Measurements from ENCODE around the gene SLC15A3.

The SLC15A3 gene

DNA sequence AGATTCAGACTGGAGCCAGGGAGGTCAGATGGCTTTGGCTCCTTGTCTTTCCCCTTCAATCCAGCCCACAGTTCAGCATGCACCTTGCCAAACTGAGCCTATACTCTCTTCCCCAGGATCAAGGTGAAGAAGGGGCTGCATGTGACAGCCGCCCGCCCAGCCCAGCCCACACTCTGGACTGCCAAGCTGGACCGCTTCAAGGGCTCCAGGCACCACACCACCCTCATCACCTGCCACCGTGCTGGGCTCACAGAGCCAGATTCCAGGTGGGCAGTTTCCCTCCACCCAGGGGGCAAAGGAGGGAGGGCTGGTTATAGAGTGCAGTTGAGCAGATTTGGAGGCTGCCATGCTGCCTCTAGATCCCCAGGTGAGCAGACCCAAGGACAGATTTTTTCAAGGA is 21.6 kb downstream of the SLC15A3 start:
- no peak for DNase-seq (ENCODE audit: low read depth in 2 of 2)

DNA sequence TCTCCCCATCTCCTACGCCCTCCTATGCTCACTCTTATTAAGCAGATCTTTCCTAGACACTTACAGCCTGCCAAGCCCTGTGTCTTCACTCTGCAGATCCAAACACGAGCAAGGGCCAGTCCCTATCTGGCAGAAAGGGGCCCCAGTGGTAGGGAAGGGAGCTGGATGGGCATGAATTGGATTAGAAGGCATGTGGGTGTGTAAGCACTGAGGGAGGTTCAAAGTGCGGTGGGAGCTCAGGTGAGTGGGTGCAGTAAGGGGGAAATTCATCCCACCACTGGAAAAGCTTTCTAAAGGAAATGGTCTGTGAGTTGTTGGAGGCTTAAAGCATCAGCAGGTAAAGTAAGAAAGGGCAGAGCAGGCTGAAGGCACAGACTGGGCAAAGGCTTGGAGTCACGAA is 22.2 kb downstream of the SLC15A3 start:
- no peak for DNase-seq (ENCODE audit: low read depth in 2 of 2)

DNA sequence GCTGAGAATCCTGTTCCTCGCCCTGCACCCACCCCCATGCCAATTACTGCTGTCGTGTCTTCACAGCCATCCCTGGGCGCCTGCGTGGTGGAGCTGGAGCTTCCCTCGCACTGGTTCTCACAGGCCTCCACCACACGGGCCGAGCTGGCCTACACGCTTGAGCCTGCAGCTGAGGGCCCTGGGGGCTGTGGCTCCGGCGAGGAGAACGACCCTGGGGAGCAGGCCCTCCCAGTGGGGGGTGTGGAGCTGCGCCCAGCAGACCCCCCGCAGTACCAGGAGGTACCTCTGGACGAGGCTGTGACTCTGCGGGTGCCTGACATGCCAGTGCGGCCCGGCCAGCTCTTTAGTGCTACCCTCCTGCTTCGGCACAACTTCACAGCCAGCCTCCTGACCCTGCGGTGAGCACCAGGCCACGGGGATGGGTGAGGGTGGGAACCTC is 23.4 kb downstream of the SLC15A3 start:
- DNase-seq (ENCODE audit: low read depth in 2 of 2): no peak

DNA sequence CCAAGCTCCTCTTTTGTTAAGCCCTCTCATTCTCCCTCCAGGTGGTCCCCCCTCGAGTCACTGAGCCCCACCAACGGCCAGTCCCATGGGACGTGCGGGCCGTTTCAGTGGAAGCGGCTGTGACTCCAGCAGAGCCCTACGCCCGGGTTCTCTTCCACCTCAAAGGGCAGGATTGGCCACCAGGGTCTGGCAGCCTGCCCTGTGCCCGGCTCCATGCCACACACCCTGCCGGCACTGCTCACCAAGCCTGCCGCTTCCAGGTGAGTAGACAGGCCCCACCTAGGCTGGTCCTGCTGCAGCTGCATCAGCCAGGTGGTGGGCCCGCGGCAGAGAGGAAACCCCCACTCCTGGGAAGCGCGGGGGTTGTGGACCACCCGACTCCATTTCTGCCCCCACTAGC is 24.4 kb downstream of the SLC15A3 start:
- no peak for DNase-seq (ENCODE audit: low read depth in 2 of 2)

DNA sequence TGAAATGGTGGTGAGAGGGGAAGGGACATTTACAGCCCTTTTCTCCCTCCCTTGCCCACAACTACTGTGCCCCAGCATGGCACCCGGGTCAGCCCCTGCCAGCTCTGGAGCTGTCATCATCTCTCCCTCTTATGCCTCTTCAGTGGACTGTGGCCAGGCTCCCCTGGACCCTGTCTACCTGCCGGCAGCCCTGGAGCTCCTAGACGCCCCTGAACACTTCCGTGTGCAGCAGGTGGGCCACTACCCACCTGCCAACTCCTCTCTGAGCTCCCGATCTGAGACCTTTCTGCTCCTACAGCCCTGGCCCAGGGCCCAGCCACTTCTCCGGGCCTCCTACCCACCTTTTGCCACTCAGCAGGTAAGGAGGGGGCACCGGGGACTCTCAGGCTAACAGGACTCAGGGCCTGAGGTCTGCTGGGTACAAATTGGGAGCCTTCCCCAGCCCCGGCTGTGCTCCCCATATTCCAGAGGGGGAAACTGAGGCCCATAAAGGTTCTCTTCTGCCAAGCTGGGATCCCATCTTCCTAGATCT is 24.8 kb downstream of the SLC15A3 start:
- DNase-seq (ENCODE audit: low read depth in 2 of 2): no peak

DNA sequence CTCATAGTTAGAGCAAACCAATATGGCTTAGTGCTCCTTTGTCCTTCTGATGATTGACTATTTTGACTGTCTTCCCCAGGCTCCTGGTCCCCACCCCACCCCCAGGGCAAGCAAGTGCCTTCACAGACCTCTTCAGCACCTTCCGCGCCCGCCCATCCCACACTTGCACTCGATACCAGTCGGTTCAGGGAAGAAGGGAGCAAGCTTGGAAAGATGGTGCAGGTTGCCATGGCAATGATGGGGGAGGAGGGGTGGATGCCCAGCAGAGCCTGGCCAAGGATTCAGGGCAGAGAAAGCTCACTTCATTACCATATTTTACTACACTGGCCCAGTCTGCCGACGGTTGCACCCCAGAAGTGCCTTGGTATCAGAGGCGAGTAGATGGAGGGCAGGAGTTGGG is 25.5 kb downstream of the SLC15A3 start:
- no peak for DNase-seq (ENCODE audit: low read depth in 2 of 2)

DNA sequence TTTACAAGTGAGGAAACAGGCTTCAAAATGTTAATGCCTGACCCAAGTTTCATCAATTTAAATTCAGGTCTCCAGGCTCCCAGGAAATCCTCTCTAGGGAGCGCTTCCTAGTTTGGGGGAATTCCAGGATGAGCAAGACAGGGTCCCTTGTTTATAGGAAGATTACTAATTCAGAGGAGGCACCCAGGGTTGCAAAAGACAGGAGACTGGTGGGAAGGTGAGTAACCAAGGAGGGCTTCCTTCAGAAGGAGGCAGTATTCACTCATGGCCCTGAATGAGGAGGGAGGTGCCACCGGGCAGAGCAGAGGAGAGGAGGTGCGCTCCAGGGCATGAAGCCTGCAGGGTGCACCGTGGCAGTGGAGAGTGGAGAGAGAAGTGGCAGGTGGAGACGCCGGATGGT is 26.1 kb downstream of the SLC15A3 start:
- no peak for DNase-seq (ENCODE audit: low read depth in 2 of 2)

DNA sequence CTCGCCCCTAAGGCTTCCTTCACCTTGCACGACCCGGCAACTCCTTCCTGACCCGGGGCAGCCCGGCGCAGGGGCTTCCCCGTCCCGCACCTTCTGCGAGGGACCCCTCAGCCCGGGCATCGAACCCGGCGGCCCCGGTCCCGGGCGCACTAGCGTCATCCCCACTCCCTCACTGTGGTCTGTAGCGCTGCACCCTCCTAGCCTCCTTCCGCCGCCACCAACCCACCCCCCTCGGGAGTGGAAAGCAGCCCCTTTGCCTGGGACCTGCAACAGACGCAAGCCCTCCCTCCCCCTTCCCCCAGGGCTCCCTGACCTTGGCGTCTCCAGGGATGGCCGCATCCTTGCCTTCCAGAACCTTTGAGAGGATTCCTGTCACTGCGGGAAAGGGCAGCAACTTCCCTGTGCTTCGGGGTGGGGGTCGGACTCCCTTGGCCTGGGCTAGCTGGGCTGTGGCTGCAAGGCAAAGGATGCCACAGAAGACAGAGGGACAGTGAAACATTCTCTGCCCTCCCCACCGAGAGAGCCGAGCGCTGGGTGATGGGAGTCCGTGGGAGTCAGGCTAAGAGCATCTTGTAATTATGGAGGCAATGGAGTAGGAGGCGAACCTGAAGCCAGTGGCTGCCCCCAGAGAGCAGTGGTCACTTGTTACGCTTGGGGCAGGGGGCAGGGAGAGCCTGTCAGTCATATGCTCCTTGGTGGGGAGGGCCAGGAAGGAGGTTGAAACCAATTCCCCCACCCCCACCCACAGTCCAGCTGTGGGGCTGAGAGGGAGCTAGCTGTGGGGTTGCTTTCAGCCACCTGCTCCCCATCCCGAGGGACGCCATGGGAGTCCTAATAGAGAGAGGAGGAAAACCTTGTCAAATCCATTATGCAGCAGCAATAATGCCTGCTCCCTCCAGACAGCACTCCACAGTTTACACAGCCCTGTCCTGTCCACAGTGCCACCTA is 26.8 kb downstream of the SLC15A3 start:
- no peak for DNase-seq (ENCODE audit: low read depth in 2 of 2)

DNA sequence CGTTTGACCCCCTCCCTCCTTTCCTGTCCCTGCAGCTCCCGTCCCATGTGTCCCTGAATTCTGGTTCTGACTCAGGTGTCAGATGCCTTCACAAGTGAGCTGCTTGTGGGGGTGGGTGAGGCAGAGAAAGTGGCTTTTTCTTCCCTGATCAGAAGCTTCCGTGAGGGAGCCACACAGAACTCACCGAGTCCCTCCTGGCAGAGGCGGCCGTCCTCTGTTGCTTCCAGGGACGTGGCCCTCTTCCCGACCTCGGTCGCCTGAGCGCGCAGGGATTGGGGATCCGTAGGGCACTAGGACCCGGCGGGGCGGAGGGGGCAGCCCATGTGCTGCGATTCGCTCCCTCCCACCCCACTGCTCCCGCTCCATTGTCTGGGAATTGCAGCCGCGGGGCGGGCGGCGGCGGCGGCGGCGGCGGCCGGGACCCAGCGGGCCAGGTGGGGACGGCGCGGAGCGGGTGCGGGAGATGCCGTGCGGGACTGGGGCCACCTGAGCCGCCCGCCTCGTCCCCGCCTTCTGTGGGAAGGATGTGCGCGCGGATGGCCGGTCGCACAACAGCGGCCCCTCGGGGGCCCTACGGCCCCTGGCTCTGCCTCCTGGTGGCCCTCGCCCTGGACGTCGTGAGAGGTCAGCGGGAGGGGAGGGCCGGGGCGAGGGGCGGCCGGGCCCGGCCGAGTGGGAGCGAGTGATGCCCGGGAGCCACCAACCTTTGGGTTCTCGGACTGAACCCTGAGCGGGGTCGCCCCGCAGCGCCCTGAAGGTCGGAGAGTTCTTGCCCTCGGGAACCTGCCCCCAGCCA is 27.7 kb downstream of the SLC15A3 start, which contains the start of gene TMEM132A:
Gene TMEM132A (plus strand): TSS at position 351 of the 796 bp plus-strand sequence. CDS start 174 bp downstream, at position 525.
- no peak for DNase-seq (ENCODE audit: low read depth in 2 of 2)

DNA sequence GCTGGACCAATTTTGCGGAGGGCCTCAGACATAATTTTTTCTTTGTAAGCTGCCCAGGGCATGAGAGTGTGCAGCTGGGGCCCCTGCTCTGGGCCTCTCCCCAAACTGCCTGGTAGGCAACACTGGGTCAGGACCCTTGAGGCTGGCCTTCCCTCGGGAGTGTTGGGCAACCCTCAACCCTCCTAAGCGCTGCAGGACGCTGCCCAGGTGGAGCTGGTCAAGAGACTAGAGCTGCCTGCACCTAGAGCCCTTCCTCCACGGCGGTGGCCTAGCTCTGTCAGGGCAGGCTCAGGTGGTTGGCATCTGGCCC is 28.2 kb downstream of the SLC15A3 start:
- DNase-seq (ENCODE audit: low read depth in 2 of 2): no peak

DNA sequence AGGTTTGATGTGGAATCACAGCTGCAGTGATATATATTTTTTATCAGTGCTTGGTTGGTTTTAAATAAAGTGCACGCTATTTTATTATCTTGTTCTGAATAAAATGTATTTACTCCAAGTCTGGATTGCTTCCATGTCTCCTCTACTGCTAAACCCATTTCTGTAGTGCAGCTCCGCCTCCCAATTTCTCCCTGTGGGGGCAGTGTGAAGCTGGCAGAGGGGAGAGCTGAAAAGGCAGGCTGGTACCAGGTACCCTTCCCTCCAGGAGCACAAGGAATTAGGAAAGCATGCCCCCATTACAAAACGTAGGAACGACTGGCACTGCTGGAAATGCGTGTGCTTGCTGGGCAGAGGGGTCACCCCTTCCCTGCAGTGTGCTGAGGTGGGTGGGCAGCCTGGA is 28.6 kb downstream of the SLC15A3 start:
- DNase-seq (ENCODE audit: low read depth in 2 of 2): no peak

DNA sequence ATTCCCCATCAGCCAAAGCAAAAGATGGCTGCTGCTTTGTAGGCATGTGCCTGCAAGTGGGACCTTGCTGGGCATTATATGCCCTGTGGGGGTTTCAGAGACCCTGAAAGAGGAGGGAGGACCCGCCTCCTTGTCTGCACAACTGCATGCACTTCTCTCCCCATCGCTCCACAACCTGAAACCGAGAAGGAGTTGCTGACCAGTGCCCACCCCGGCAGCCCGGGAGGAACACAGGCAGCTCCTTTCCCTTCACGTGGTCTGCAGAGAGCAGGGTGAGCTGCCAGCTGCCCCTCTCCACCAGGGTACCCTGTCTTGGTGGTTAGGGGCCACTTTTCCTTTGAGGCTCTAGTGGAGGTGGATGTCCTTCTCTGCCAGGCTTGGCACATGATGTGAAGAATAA is 29.1 kb downstream of the SLC15A3 start:
- no peak for DNase-seq (ENCODE audit: low read depth in 2 of 2)

DNA sequence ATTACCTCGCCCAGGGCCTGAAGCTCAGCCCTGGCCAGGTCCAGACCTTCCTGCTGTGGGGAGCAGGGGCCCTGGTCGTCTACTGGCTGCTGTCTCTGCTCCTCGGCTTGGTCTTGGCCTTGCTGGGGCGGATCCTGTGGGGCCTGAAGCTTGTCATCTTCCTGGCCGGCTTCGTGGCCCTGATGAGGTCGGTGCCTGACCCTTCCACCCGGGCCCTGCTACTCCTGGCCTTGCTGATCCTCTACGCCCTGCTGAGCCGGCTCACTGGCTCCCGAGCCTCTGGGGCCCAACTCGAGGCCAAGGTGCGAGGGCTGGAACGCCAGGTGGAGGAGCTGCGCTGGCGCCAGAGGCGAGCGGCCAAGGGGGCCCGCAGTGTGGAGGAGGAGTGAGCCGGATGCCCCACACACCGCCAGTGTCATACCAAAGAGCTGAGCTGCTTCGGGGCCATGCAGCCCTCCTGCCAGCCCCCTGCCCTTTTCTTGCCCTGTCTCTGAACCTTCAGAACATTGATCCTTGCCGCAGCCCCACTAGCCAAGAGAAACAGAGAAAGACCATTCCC is 30.1 kb downstream of the SLC15A3 start:
- DNase-seq (ENCODE audit: low read depth in 2 of 2): no peak

DNA sequence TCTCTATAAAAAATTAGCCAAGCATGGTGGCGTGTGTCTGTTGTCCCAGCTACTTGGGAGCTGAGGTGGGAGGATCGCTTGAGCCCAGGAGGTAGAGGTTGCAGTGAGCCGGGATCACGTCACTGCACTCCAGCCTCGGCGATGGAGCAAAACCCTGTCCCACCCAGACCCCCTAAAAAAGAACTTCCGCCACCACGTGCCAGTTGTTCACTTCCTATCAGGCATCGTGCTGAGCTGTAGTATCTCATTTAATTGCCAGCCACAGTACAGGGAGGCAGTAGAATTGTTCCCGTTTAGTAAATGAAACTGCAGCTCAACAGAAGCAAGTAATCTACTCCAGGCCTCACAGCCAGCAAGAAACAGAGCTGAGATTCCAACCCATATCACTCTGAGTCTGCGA is 30.7 kb downstream of the SLC15A3 start:
- no peak for DNase-seq (ENCODE audit: low read depth in 2 of 2)

DNA sequence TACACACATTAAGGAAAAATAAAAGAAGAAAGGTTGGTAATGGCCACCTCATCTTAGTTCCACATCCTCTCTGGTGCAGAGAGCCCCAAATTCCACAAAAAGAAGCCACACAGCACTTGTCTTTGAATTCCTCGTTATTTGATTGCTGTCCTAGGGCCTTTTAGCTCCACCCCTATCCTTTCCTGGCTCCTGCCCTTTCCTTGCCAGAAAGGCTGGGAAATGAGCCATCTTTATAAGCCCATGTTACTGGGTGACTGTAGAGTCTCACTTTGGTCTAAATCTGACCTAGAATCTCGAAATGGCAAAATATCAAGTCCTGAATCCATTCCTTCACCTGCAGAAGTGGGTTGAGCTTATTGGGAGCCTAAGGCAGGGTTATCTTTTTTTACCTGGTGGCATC is 32.0 kb downstream of the SLC15A3 start:
- DNase-seq (ENCODE audit: low read depth in 2 of 2): no peak

DNA sequence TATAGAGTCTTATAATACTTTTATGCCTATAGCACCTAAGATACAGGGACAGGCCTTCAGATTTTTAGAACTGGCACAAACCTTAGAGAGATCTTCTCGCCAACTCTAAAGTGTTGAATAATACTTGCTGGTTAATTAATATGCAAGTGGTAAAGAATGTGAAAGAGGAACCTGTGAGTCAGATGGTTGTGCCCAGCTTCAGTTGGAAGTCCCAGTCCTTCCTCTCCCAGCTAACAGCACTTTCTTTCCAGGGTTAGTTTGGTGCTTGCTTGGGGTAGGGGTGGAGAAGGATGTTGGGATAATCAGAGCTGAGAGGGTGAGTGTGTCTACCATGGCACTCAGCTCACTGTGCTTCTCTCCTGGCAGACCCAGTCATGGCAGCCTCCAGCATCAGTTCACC is 32.7 kb downstream of the SLC15A3 start:
- no peak for DNase-seq (ENCODE audit: low read depth in 2 of 2)

DNA sequence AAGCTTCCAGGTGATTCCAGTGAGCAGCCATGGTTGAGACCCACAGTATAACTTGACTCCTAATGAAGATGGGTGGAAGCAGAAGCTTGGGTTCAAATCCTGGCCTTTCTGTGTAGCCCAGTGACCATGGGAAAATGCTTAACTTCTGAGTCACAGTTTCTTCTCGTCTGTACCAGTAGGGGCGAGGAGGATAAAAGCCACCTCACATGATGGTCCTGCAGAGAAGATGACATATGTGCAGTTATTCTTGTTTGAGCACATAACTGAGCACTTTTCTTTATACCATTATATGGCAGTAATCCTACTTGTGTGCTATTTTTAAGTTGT is 33.1 kb downstream of the SLC15A3 start:
- DNase-seq (ENCODE audit: low read depth in 2 of 2): no peak

DNA sequence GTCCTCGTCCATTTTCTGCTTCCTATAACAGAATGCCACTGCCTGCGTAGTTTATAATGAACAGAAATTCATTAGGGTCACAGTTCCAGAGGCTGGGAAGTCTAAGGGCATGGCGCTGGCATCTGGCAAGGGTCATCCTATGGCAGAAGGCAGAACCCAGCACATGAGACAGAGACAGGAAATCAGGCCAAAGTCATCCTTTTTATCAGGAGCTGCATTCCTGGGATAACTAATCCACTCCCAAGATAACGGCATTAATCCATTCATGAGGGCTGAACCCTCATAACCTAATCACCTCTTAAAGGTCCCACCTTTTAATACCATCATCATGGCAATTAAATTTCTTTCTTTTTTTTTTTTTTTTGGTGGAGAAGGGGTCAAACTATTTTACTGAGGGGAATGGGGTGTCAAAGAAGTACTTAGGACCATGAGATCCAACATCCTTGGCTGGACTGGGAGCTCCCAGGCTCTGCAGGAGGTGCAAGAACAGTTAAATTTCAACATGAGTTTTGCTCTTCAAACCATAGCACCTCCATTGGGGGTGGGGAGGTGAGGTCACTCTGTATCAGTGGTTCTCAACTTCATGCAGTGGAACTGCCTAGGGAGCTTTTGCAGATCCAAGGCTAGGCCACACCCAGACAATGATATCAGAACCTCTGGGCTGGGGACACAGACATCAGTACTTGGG is 33.6 kb downstream of the SLC15A3 start:
- DNase-seq (ENCODE audit: low read depth in 2 of 2): no peak

DNA sequence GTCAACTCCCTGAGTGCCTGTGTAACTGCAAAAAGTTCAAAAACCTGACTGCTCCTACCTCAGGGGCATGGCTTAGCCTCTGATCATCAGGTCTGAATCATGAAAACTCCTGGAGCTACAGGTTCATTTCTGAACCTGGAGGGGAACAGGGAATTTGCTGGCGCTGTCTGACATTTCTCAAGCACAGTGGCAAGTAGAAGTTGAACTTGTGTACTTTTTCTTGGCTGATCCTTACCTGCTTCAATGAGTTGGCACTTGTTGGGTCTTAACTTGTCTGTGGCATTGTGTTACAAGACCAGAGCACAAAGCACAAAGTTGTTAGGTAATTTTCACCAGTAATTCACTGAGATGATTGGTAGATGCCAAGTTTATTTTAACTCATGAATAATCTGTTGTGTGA is 34.7 kb downstream of the SLC15A3 start:
- no peak for DNase-seq (ENCODE audit: low read depth in 2 of 2)

DNA sequence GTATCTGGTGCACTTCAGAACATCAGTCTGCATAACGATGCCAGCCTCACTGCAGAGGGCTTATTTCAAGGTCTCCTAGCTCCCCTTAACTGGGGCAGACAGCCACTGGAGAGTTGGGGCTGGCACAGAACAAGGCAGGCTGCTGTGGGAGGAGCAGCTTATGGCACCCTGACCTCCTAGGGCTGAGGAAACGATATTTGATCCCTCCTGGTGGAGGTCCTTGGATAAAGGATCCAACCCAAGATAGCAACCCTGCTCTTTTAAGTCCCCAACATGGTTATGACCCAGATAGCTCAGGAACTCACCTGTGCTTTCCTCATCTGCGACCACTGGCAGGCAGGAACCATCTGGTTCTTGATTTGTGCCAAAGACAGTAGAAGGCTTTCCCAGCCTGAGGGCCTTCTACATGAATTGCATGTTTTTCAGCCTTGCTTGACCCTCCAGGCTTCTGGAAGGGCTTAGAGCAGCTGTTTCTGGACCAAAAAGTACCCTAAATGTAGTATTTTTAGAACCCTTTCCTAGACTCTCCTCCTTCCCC is 35.2 kb downstream of the SLC15A3 start:
- no peak for DNase-seq (ENCODE audit: low read depth in 2 of 2)

DNA sequence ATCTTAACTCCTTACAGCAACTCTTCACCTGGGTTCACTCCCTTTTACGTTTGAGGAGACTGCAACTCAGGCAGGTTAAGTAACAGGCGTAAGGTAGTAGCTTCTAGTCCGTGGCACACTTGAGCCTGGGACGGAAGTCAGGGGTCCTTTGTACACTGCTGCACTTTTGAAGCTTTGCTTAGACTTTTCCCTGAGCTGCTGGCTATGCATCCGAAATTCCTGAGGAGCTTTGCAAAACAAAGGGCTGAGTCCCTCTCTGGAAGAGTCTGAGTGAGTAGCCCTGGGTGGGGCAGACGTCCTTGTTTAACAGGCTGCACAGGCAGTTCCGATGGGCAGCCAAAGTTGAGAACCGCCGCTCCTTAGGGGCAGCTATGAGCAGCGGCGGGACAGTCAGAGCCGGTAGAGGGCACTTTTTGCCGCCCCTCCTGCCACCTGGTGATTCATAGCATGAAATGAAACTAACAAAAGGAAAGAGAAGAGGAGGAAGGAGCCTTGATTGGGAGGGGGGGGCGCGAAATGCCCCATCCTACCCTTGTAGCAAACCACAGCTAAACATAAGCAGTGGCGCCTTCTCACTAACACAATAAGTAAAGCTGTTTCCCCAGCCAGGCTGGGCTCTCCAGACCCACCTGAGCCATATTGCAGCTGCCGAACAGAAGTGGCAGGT is 36.6 kb downstream of the SLC15A3 start:
- DNase-seq (ENCODE audit: low read depth in 2 of 2): peak; percentile 64 to 66

Data from stimulated activated CD8-positive, alpha-beta memory T cell treated with anti-CD3 and anti-CD28 coated beads, Interleukin-15, amount 100 ng/mL, for 48 hours (primary cell).